Measurements from ENCODE around the gene TLR3. TPM values are rescaled to one million over a fixed set of nuclear protein-coding genes. Genes with fewer than 3 reads are reported as not detected.

Gene TLR3
- total RNA-seq, 4 donors from 2014 or later, result 2.5 to 7.0 (median 4.0) TPM

DNA sequence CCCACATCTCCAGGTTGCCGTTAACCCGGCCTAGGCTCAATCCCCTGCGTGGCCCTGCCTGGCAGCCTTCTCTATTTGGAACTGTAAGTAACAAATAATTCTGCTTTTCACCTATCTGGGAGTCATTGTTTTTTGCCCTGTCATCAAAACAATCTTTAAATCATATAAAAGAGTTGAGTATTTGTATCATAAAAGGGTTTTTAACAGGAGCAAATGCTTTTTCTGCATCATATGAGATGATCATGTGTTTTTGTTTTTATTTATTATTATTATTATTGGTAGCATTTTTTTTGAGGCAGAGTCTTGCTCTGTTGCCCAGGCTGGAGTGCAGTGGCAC, 10.0 kb upstream of the TLR3 start:
- no peaks in the 10 kb centered on the region for H3K27me3 ChIP-seq
- WGBS, result 87% methylated on average over 3 of the region's 3 CpGs
- no peak for TF ChIP-seq EP300 (IDR thresholded peaks at IDR 0.05)
- no peak for TF ChIP-seq POLR2A (IDR thresholded peaks at IDR 0.05; ENCODE audit: low read depth)
- no peak for TF ChIP-seq POLR2AphosphoS5 (IDR thresholded peaks at IDR 0.05)
- no peak for TF ChIP-seq CTCF (IDR thresholded peaks at IDR 0.05)
- no peaks in the 10 kb centered on the region for H3K36me3 ChIP-seq
- no peak overlapping the region for H3K27ac ChIP-seq (replicated peaks in 1 of 4)
- DNase-seq (ENCODE audit: extremely low spot score), result no peak
- intact Hi-C loops (cut with DNase I), result no loop called here
- H3K4me3 ChIP-seq, result no peak overlapping the region
- no peaks in the 10 kb centered on the region for H3K9me3 ChIP-seq
- H3K4me1 ChIP-seq, result no peaks in the 10 kb centered on the region

GRCh38 chr4:186061921-186062320, 7.0 kb upstream of the TLR3 start:
- Histone ChIP-seq H3K4me3 (no peak overlapping the region), H3K36me3 (no peaks in the 10 kb centered on the region), H3K9me3 (no peaks in the 10 kb centered on the region), H3K27me3 (no peaks in the 10 kb centered on the region), H3K4me1 (no peaks in the 10 kb centered on the region), H3K27ac (replicated peaks in 1 of 4) (no peak overlapping the region)
- intact Hi-C loops (cut with DNase I), result no loop called here
- no peak for TF ChIP-seq CTCF (IDR thresholded peaks at IDR 0.05)
- TF ChIP-seq POLR2A (IDR thresholded peaks at IDR 0.05; ENCODE audit: low read depth), result no peak
- TF ChIP-seq EP300 (IDR thresholded peaks at IDR 0.05), result no peak
- TF ChIP-seq POLR2AphosphoS5 (IDR thresholded peaks at IDR 0.05), result no peak
- 90% methylated on average over 4 of the region's 4 CpGs for WGBS
- DNase-seq (ENCODE audit: extremely low spot score), result no peak

GRCh38 chr4:186067757-186068385, 1.1 kb upstream of the TLR3 start:
- Histone ChIP-seq H3K36me3 (no peaks in the 10 kb centered on the region), H3K4me1 (peaks cover 6 to 18% (median 14%) of the 10 kb centered on the region in 4 donors), H3K27me3 (no peaks in the 10 kb centered on the region), H3K27ac (replicated peaks in 1 of 4) (peak overlapping the region; percentile 69 to 72 (median 71)), H3K4me3 (peak overlapping the region; percentile 54 to 65 (median 62)), H3K9me3 (no peaks in the 10 kb centered on the region)
- TF ChIP-seq POLR2A (IDR thresholded peaks at IDR 0.05; ENCODE audit: low read depth) (no peak), CTCF (IDR thresholded peaks at IDR 0.05) (peak; percentile 61 to 68 (median 61)), EP300 (IDR thresholded peaks at IDR 0.05) (no peak), POLR2AphosphoS5 (IDR thresholded peaks at IDR 0.05) (peak in 1 of 2 donors; percentile 41)
- 51% methylated on average over 9 of the region's 9 CpGs for WGBS
- DNase-seq (ENCODE audit: extremely low spot score), result no peak
- intact Hi-C loops (cut with DNase I), result loop anchor here (2.0 to 5.0 kb wide), 2 partner anchors 69 to 124 kb away; partner anchors contain the start of gene CYP4V2

- peak overlapping the region; percentile 54 to 65 (median 62) for H3K4me3 ChIP-seq
- H3K4me1 ChIP-seq, result peaks cover 6 to 18% (median 17%) of the 10 kb centered on the region in 4 donors
- intact Hi-C loops (cut with DNase I), result loop anchor here (2.0 to 5.0 kb wide), 2 partner anchors 67 to 123 kb away; partner anchors contain the start of gene CYP4V2
- TF ChIP-seq POLR2A (IDR thresholded peaks at IDR 0.05; ENCODE audit: low read depth) (no peak), CTCF (IDR thresholded peaks at IDR 0.05) (no peak), EP300 (IDR thresholded peaks at IDR 0.05) (no peak), POLR2AphosphoS5 (IDR thresholded peaks at IDR 0.05) (no peak)
- H3K27ac ChIP-seq (replicated peaks in 1 of 4), result peak overlapping the region in 3 of 4 donors; percentile 69 to 72 (median 70)
- no peak for DNase-seq (ENCODE audit: extremely low spot score)
- H3K36me3 ChIP-seq, result no peaks in the 10 kb centered on the region
- no peaks in the 10 kb centered on the region for H3K27me3 ChIP-seq
- 82% methylated on average over 4 of the region's 4 CpGs for WGBS
- H3K9me3 ChIP-seq, result no peaks in the 10 kb centered on the region
Observed at GRCh38 chr4:186069729-186070128, 773 bp downstream of the TLR3 start.

All from esophagus muscularis mucosa (tissue), 4 donors.